T1000 (cell line): ENCODE data around the gene OBP2B.
"Not testable (repeated sequence)": the region's sequence is repeated elsewhere in the genome, so short reads cannot be mapped to it uniquely, and the experiment has no call there.

Experiments used
- DNase-seq: peaks from one replicate; lab custom pipeline; 2025; ENCODE audit warnings: mixed read lengths; lab: John Stamatoyannopoulos, UW

Gene OBP2B

GRCh38 chr9:133221177-133221809, 12.2 kb upstream of the OBP2B start:
- no peak for DNase-seq

GRCh38 chr9:133218049-133218975, 9.3 kb upstream of the OBP2B start:
- DNase-seq: not testable (repeated sequence)

GRCh38 chr9:133217333-133217988, 8.4 kb upstream of the OBP2B start:
- not testable (repeated sequence) for DNase-seq

GRCh38 chr9:133214276-133214675, 5.2 kb upstream of the OBP2B start:
- not testable (repeated sequence) for DNase-seq

- no peak for DNase-seq
Measured at GRCh38 chr9:133210609-133211008, 1.6 kb upstream of the OBP2B start.

- no peak for DNase-seq
Measured at GRCh38 chr9:133210202-133210532, 1.1 kb upstream of the OBP2B start.

GRCh38 chr9:133209327-133210201, 514 bp upstream of the OBP2B start:
- not testable (repeated sequence) for DNase-seq

- not testable (repeated sequence) for DNase-seq
Measured at GRCh38 chr9:133208171-133208879, 725 bp downstream of the OBP2B start.

GRCh38 chr9:133207540-133208170, 1.4 kb downstream of the OBP2B start:
- no peak for DNase-seq

GRCh38 chr9:133207021-133207531, 2.0 kb downstream of the OBP2B start:
- DNase-seq: no peak

- DNase-seq: no peak
Measured at GRCh38 chr9:133205996-133206931, 2.8 kb downstream of the OBP2B start.

- DNase-seq: not testable (repeated sequence)
Measured at GRCh38 chr9:133205481-133205887, 3.6 kb downstream of the OBP2B start.

- DNase-seq: no peak
Measured at GRCh38 chr9:133204993-133205336, 4.1 kb downstream of the OBP2B start.

- no peak for DNase-seq
Measured at GRCh38 chr9:133204335-133204992, 4.6 kb downstream of the OBP2B start.

GRCh38 chr9:133203506-133204075, 5.5 kb downstream of the OBP2B start:
- no peak for DNase-seq

- DNase-seq: no peak
Measured at GRCh38 chr9:133202688-133203453, 6.2 kb downstream of the OBP2B start.

- DNase-seq: no peak
Measured at GRCh38 chr9:133202145-133202513, 6.9 kb downstream of the OBP2B start.
